HEK293 (cell line): ENCODE data around the gene PARD3B.

Source experiments
- CTCF ChIA-PET: fragments of 350-600 bp; formaldehyde crosslinking; extraction: SDS; loops from one replicate; lab custom pipeline; 2021; ENCODE audit warnings: antibody characterized with exemption; lab: Yijun Ruan, JAX
- POLR2A ChIA-PET: fragments of 300-600 bp; formaldehyde crosslinking; extraction: SDS; loops from one replicate; lab custom pipeline; 2020; ENCODE audit warnings: antibody characterized with exemption, inconsistent platforms; lab: Yijun Ruan, JAX
- H3K27ac ChIP-seq: fragments of 200-500 bp; sonication (Bioruptor generic); 2 replicates; pipeline ENCODE4 v1.5.1; 2014; ENCODE audit warnings: low read depth, low read length, control low read depth, inconsistent platforms; ENCODE audit errors: extremely low read depth
- H3K36me3 ChIP-seq, 2 experiments: fragments of 200-500 bp in 1 of 2; sonication (Bioruptor generic) in 1 of 2; 1 replicate in 1 of 2; 2 replicates in 1 of 2; pipeline ENCODE4 v1.5.1; 2014 to 2017; ENCODE audit warnings: inconsistent platforms in 2 of 2, low read length in 2 of 2; ENCODE audit not compliant: control insufficient read depth in 2 of 2, insufficient read depth in 1 of 2
- H3K4me1 ChIP-seq: fragments of 200-500 bp; sonication (Bioruptor generic); 2 replicates; pipeline ENCODE4 v1.5.1; 2014; ENCODE audit warnings: mild to moderate bottlenecking, low read length, inconsistent platforms; ENCODE audit not compliant: control insufficient read depth, insufficient read depth
- H3K4me3 ChIP-seq: 2 replicates; pipeline ENCODE4 v1.5.1; 2011; ENCODE audit warnings: low read depth, mild to moderate bottlenecking, control low read depth, low read length, moderate library complexity
- H3K9me3 ChIP-seq: fragments of 200-500 bp; sonication (Bioruptor generic); 2 replicates; pipeline ENCODE4 v1.5.1; 2014; ENCODE audit warnings: low read depth, low read length, inconsistent platforms; ENCODE audit not compliant: control insufficient read depth, insufficient read depth
- AEBP2 ChIP-seq: fragments of 450-650 bp; formaldehyde crosslinking; IDR thresholded peaks from 2 replicates; pipeline ENCODE4 v1.5.1; 2016; ENCODE audit warnings: missing biosample characterization, missing genetic modification characterization, borderline replicate concordance
- MYNN ChIP-seq: fragments of 450-650 bp; formaldehyde crosslinking; IDR thresholded peaks from 2 replicates; pipeline ENCODE4 v1.5.1; 2016; ENCODE audit warnings: missing biosample characterization, missing genetic modification characterization, borderline replicate concordance
- PRDM10 ChIP-seq: fragments of 450-650 bp; formaldehyde crosslinking; IDR thresholded peaks from 2 replicates; pipeline ENCODE4 v1.5.1; 2016; ENCODE audit warnings: missing biosample characterization, missing genetic modification characterization
- TCF7L2 ChIP-seq: IDR thresholded peaks from 2 replicates; pipeline ENCODE4 v1.6.1; 2011; ENCODE audit warnings: low read depth, mild to moderate bottlenecking, inconsistent platforms, low read length, moderate library complexity, borderline replicate concordance
- TRIM28 ChIP-seq: IDR thresholded peaks from 2 replicates; pipeline ENCODE4 v1.6.1; 2011; ENCODE audit warnings: low read length, control low read depth, borderline replicate concordance
- ZBTB17 ChIP-seq: fragments of 450-650 bp; formaldehyde crosslinking; IDR thresholded peaks from 2 replicates; pipeline ENCODE4 v1.5.1; 2016; ENCODE audit warnings: missing biosample characterization, missing genetic modification characterization
- ZBTB20 ChIP-seq: fragments of 450-650 bp; formaldehyde crosslinking; IDR thresholded peaks from 2 replicates; pipeline ENCODE4 v1.5.1; 2016; ENCODE audit warnings: missing biosample characterization, missing genetic modification characterization
- ZFP37 ChIP-seq: fragments of 450-650 bp; formaldehyde crosslinking; IDR thresholded peaks from 2 replicates; pipeline ENCODE4 v1.5.1; 2016; ENCODE audit warnings: missing biosample characterization, missing genetic modification characterization
- ZNF114 ChIP-seq: fragments of 450-650 bp; formaldehyde crosslinking; IDR thresholded peaks from 2 replicates; pipeline ENCODE4 v1.5.0; 2017; ENCODE audit warnings: missing biosample characterization, missing genetic modification characterization
- ZNF132 ChIP-seq: fragments of 450-650 bp; formaldehyde crosslinking; IDR thresholded peaks from 2 replicates; pipeline ENCODE4 v1.5.1; 2017; ENCODE audit warnings: missing biosample characterization, missing genetic modification characterization, borderline replicate concordance
- ZNF157 ChIP-seq: fragments of 450-650 bp; formaldehyde crosslinking; IDR thresholded peaks from 2 replicates; pipeline ENCODE4 v1.5.1; 2016; ENCODE audit warnings: missing biosample characterization, missing genetic modification characterization
- ZNF362 ChIP-seq: fragments of 450-650 bp; formaldehyde crosslinking; IDR thresholded peaks from 2 replicates; pipeline ENCODE4 v1.5.1; 2016; ENCODE audit warnings: missing biosample characterization, missing genetic modification characterization
- ZNF510 ChIP-seq: fragments of 450-650 bp; formaldehyde crosslinking; IDR thresholded peaks from 2 replicates; pipeline ENCODE4 v1.5.1; 2018; ENCODE audit warnings: mild to moderate bottlenecking, missing genetic modification characterization, missing biosample characterization; ENCODE audit not compliant: insufficient replicate concordance
- ZNF596 ChIP-seq: fragments of 450-650 bp; IDR thresholded peaks from 2 replicates; pipeline ENCODE4 v1.5.0; 2018; ENCODE audit warnings: missing biosample characterization, mild to moderate bottlenecking, missing genetic modification characterization, moderate library complexity
- ZNF660 ChIP-seq: fragments of 450-650 bp; IDR thresholded peaks from 2 replicates; pipeline ENCODE4 v1.5.1; 2018; ENCODE audit warnings: missing biosample characterization, mild to moderate bottlenecking, missing genetic modification characterization
- ZNF670 ChIP-seq: fragments of 450-650 bp; formaldehyde crosslinking; IDR thresholded peaks from 2 replicates; pipeline ENCODE4 v1.5.1; 2016; ENCODE audit warnings: missing biosample characterization, missing genetic modification characterization, low read depth
- ZNF843 ChIP-seq: fragments of 450-650 bp; formaldehyde crosslinking; IDR thresholded peaks from 2 replicates; pipeline ENCODE4 v1.5.1; 2016; ENCODE audit warnings: missing biosample characterization, missing genetic modification characterization

Gene PARD3B

GRCh38 chr2:204913312-204913711, 368.0 kb downstream of the PARD3B start:
- Histone ChIP-seq H3K27ac (no peak overlapping the region), H3K4me3 (no peak overlapping the region), H3K4me1 (no peaks in the 10 kb centered on the region), H3K36me3 (no peaks in the 10 kb centered on the region), H3K9me3 (no peaks in the 10 kb centered on the region)
- no peak for TF ChIP-seq ZBTB17 (tag by site-specific recombination)
- TF ChIP-seq ZNF362 (tag by site-specific recombination), result no peak
- no peak for TF ChIP-seq ZNF843
- no peak for TF ChIP-seq ZNF157 (tag by site-specific recombination)
- CTCF ChIA-PET, result interaction anchor here (0.6 to 0.7 kb wide), 2 partner anchors 40 to 882 kb away, joined by 3 read pairs; no protein-coding TSS in a partner anchor
- POLR2A ChIA-PET, result no interaction called here

- CTCF ChIA-PET, result interaction anchor here (0.6 kb wide), 1 partner anchor 881 kb away, joined by 3 read pairs; no protein-coding TSS in a partner anchor
- Histone ChIP-seq H3K4me1 (no peaks in the 10 kb centered on the region), H3K27ac (no peak overlapping the region), H3K36me3 (no peaks in the 10 kb centered on the region), H3K4me3 (no peak overlapping the region), H3K9me3 (no peaks in the 10 kb centered on the region)
- no peak for TF ChIP-seq AEBP2
- no peak for TF ChIP-seq ZFP37
- TF ChIP-seq ZNF660, result no peak
- no peak for TF ChIP-seq ZNF596
- TF ChIP-seq PRDM10 (tag by site-specific recombination), result peak; percentile 59
- no peak for TF ChIP-seq MYNN (tag by site-specific recombination)
- POLR2A ChIA-PET, result no interaction called here
Measured at GRCh38 chr2:204913854-204914464, 368.7 kb downstream of the PARD3B start.

GRCh38 chr2:204914708-204915107, 369.4 kb downstream of the PARD3B start:
- ChIA-PET CTCF (no interaction called here), POLR2A (no interaction called here)
- Histone ChIP-seq H3K9me3 (no peaks in the 10 kb centered on the region), H3K4me3 (no peak overlapping the region), H3K36me3 (no peaks in the 10 kb centered on the region), H3K4me1 (no peaks in the 10 kb centered on the region), H3K27ac (no peak overlapping the region)
- TF ChIP-seq ZNF510 (tag by site-specific recombination), result no peak
- no peak for TF ChIP-seq ZNF114 (tag by site-specific recombination)
- no peak for TF ChIP-seq ZNF670
- TF ChIP-seq ZBTB20 (tag by site-specific recombination), result no peak
- no peak for TF ChIP-seq TRIM28
- TF ChIP-seq TCF7L2, result no peak
- TF ChIP-seq ZNF132 (tag by site-specific recombination), result no peak
